G401 (cell line): ENCODE results near the gene NETO2. TPM values are rescaled to one million over a fixed set of nuclear protein-coding genes. Genes with fewer than 3 reads are reported as not detected.
"Not testable (repeated sequence)": the region's sequence is repeated elsewhere in the genome, so short reads cannot be mapped to it uniquely, and the experiment has no call there.

Experiments
- DNase-seq: peaks from one replicate; pipeline ENCODE4 v3.0.0-alpha.2; 2015; ENCODE audit warnings: low spot score
- in situ Hi-C: cut with HindIII; loops from 2 replicates; pipeline ENCODE4 v1.10.0; 2016; ENCODE audit warnings: low sequenced_read_pairs, mixed read lengths
- total RNA-seq: library from RNA; depleted of rRNA; stranded (reverse); fragments of >200 nt; shearing (Covaris generic); gene quantifications from 2 replicates; pipeline ENCODE4 v1.2.3, GENCODE V29; 2014

NETO2 gene
- total RNA-seq, 1 experiment from 2014 or later = 50.8 TPM

- in situ Hi-C loops = no loop called here
- no peak for DNase-seq
These were observed 73.7 kb downstream of the NETO2 start for GRCh38 chr16:47069841-47070584.

- in situ Hi-C loops = no loop called here
- no peak for DNase-seq
These were observed 74.4 kb downstream of the NETO2 start for GRCh38 chr16:47069313-47069712.

DNA sequence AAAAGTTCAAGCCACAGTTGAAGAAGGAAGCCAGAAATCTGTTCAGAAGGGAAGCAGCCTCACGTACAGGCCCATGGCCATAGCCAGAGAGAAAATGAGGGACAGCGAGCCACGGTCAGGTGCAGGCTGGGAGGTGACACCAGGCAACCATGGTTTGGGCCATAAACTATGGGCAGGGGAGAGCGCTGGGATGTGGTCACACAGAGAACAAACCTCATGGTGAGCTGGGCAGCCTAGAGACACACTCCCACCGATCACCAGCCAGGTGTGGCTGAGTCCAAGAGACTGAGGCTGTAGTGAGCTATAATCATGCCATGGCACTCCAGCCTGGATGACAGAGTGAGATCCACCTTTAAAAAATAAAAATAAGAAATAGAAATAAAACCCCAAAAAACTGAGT lies 76.5 kb downstream of the NETO2 start:
- DNase-seq = no peak
- in situ Hi-C loops = no loop called here

DNA sequence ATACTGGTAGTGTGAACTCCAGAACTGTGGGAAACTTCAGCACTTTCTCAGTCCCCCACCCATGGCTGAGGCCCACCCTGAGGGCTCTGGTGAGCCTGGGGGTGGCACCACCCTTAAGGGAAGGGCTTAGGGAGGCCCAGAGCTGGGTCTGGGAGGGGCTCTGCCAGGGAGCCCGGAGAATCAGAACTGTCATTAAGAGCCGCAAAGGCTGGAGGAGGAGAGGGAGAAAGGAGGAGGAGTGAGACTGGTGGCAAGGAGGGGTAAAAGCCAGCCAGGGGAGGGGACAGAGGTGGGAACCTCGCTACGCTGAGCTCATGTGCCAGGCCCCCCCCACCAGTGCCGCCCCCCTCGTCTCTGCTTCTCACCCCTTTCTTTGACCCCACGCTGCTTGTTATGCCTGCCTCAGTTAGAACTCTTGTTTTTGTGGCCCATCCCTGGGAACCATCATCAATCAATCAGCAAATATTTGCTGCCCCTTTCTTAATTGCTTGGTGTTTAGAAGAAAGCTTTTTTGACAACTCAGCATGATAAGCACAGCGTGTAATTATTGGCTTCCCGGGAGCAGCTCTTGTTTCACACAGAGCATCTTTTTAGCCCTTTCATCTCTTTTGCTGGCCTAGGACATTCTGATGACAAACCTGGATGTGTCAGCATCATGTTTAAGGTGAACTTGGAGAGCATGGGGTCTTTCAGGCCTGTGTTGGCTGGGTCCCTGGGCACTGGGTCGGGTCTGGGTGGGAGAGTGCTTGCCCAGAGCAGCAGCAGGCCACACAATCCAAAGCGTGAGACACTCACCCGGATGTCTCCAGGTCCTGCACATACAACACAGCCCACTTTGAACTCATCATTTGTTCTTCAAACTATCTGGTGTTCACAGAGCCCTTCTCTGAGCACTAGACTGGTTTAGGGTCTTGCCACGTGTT lies 77.7 kb downstream of the NETO2 start:
- no peak for DNase-seq
- in situ Hi-C loops = no loop called here

GRCh38 chr16:47064775-47065174 lies 79.0 kb downstream of the NETO2 start:
- no peak for DNase-seq
- in situ Hi-C loops = no loop called here

GRCh38 chr16:47063011-47063724 lies 80.6 kb downstream of the NETO2 start:
- DNase-seq = no peak
- in situ Hi-C loops = no loop called here

- in situ Hi-C loops = no loop called here
- DNase-seq = no peak
These were observed 82.5 kb downstream of the NETO2 start for GRCh38 chr16:47061204-47061603.

GRCh38 chr16:47060596-47060995 lies 83.1 kb downstream of the NETO2 start:
- in situ Hi-C loops = no loop called here
- no peak for DNase-seq

GRCh38 chr16:47059991-47060390 lies 83.8 kb downstream of the NETO2 start:
- in situ Hi-C loops = no loop called here
- no peak for DNase-seq

- in situ Hi-C loops, DNase-seq: not testable (repeated sequence)
These were observed 84.6 kb downstream of the NETO2 start for GRCh38 chr16:47059130-47059529.

GRCh38 chr16:47058295-47059086 lies 85.3 kb downstream of the NETO2 start:
- no peak for DNase-seq
- in situ Hi-C loops = no loop called here

- no peak for DNase-seq
- in situ Hi-C loops = no loop called here
These were observed 86.1 kb downstream of the NETO2 start for GRCh38 chr16:47057630-47057993.

DNA sequence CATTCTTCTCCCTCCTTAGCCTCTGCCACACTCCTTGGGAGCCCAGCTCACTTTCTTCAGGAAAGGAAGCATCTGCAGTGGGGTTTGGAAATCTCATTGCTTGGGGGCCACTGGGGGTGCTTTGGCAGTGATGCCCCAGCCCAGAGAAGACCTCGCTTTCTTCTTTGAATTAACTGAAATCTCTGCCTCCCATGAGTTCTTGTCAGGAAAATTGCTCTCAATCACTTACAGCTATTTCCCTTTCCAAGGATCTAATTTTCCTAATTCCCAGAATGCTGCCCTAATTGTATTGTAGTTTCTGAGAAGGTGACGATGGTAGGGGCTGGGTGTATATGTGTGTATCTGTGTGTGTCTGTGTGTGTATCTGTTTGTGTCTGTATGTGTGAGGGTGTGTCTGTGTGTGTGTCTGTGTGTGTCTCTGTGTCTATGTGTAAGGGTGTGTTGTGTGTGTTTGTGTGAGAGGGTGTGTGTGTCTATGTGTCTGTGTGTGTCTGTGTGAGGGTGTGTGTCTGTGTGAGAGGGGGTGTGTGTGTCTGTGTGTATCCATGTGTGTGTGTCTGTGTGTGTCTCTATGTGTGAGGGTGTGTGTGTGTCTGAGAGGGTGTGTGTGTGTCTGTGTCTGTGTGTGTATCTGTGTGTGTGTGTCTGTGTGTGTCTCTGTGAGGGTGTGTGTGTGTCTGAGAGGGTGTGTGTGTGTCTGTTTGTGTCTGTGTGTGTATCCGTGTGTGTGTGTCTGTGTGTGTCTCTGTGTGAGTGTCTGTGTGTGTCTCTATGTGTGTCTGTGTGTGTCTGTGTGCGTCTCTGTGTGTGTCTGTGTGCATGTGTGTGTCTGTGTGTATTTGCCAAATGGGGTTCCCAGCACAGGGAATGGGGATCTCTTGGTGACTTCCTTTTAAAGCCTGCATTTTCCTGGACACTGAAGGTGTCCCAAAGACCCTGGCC lies 86.8 kb downstream of the NETO2 start:
- in situ Hi-C loops = no loop called here
- no peak for DNase-seq

DNA sequence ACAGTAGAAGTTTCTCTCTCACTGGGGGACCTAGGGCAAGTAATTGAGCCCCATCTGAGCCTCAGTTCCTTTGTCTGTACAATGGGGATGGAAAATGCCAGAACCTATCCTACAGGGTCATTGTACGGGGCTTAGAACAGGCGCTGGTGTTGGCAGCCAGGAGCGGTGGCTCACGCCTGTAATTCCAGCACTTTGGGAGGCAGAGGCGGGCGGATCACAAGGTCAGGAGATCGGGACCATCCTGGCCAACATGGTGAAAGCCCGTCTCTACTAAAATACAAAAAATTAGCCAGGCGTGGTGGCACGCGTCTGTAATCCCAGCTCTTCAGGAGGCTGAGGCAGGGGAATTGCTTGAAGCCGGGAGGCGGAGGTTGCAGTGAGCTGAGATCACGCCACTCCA lies 87.7 kb downstream of the NETO2 start:
- in situ Hi-C loops, DNase-seq: not testable (repeated sequence)

- in situ Hi-C loops = no loop called here
These were observed 88.4 kb downstream of the NETO2 start for GRCh38 chr16:47055136-47055885.

DNA sequence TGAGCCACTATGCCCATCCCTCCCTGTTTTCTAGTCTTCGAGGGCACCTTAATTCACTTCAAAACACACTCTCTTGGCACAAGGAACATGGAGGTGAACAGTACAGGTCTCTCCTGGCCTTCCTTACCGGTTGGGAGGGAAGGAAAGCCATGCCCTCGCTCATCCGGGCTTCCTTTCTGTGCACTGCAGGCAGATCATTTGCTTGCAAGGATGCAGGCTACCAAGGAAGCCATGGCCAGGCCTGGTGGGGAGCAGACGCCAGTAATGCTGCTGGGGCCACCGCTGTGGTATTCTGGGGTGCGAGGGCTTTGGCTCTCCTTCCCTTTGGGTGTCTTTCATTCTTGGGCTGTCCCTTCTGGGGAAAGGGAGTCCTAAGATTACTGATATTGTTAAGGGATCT lies 89.4 kb downstream of the NETO2 start:
- no peak for DNase-seq

More at GRCh38 chr16:47055136-47055885, 88.4 kb downstream of the NETO2 start:
- no peak for DNase-seq

GRCh38 chr16:47053895-47054294 lies 89.8 kb downstream of the NETO2 start:
- in situ Hi-C loops = no loop called here

More for the DNA sequence above, 89.4 kb downstream of the NETO2 start:
- in situ Hi-C loops = no loop called here

More at GRCh38 chr16:47053895-47054294, 89.8 kb downstream of the NETO2 start:
- DNase-seq = no peak
